Left ventricle myocardium inferior (tissue), 1 donor: ENCODE measurements around the gene LPCAT3. TPM values are rescaled to one million over a fixed set of nuclear protein-coding genes. Genes with fewer than 3 reads are reported as not detected.

Experiments
- DNase-seq: peaks from one replicate; pipeline ENCODE4 v3.0.0-alpha.2; 2020
- H3K27ac ChIP-seq: fragments of 200-600 bp; replicated peaks from 2 replicates; pipeline ENCODE4 v1.8.0; 2021
- H3K27me3 ChIP-seq: fragments of 200-600 bp; 2 replicates; pipeline ENCODE4 v1.8.0; 2021; ENCODE audit warnings: low read depth
- H3K36me3 ChIP-seq: fragments of 200-600 bp; 2 replicates; pipeline ENCODE4 v1.8.0; 2021
- H3K4me1 ChIP-seq: fragments of 200-600 bp; 2 replicates; pipeline ENCODE4 v1.8.0; 2021
- H3K4me3 ChIP-seq: fragments of 200-600 bp; 2 replicates; pipeline ENCODE4 v1.8.0; 2021; ENCODE audit warnings: mild to moderate bottlenecking, moderate library complexity
- H3K9me3 ChIP-seq: fragments of 200-600 bp; replicated peaks from 2 replicates; pipeline ENCODE4 v1.8.0; 2021
- CTCF ChIP-seq: fragments of 200-600 bp; IDR thresholded peaks from 2 replicates; pipeline ENCODE4 v1.8.0; 2021; ENCODE audit warnings: antibody characterized with exemption, mild to moderate bottlenecking, borderline replicate concordance
- intact Hi-C: fragments of 100-400 bp; cut with micrococcal nuclease; formaldehyde crosslinking; loops from one replicate; pipeline ENCODE4 v1.11.0; 2022
- microRNA-seq: library from miRNA; unstranded; fragments of <30 nt; microRNA quantifications from one replicate; pipeline ENCODE4 v1.2.0, GENCODE V29; 2020
- total RNA-seq: library from RNA; stranded (reverse); fragmentation: NEBNext Ultra II Directional; extraction: Animal tissue kit (Norgen Biotek cat#: 25700); gene quantifications from one replicate; pipeline ENCODE4 v1.2.1, GENCODE V29; 2021
- donor health status: DM: no; HTN: yes; CAD: no; lungs with severe emphysema.

The LPCAT3 gene
- total RNA-seq, 1 donor from 2014 or later = 35.1 TPM

- TF ChIP-seq CTCF = no peak
- DNase-seq = no peak
- intact Hi-C loops = no loop called here
- Histone ChIP-seq H3K36me3 (no peaks in the 10 kb centered on the region), H3K9me3 (no peaks in the 10 kb centered on the region), H3K4me1 (peaks cover 93% of the 10 kb centered on the region), H3K27me3 (no peaks in the 10 kb centered on the region), H3K4me3 (peak overlapping the region; percentile 92), H3K27ac (peak overlapping the region; percentile 97)
Measured at GRCh38 chr12:6928703-6929407, 89.4 kb downstream of the LPCAT3 start.

- Histone ChIP-seq H3K27me3 (no peaks in the 10 kb centered on the region), H3K36me3 (no peaks in the 10 kb centered on the region), H3K27ac (peak overlapping the region; percentile 97), H3K9me3 (no peaks in the 10 kb centered on the region), H3K4me1 (peaks cover 87% of the 10 kb centered on the region), H3K4me3 (peak overlapping the region; percentile 92)
- TF ChIP-seq CTCF = no peak
- intact Hi-C loops = no loop called here
- no peak for DNase-seq
Measured at GRCh38 chr12:6928022-6928702, 90.1 kb downstream of the LPCAT3 start.

- no peaks in the 10 kb centered on the region for H3K9me3 ChIP-seq
- no peaks in the 10 kb centered on the region for H3K36me3 ChIP-seq
- TF ChIP-seq CTCF = no peak
- peak within 1 kb of the TSS; percentile 97 for H3K27ac ChIP-seq
- no peaks in the 10 kb centered on the region for H3K27me3 ChIP-seq
- DNase-seq = peak; percentile 86
- H3K4me1 ChIP-seq = peaks cover 80% of the 10 kb centered on the region
- peak within 1 kb of the TSS; percentile 92 for H3K4me3 ChIP-seq
- intact Hi-C loops = no loop called here
Measured at GRCh38 chr12:6927379-6928021, 90.8 kb downstream of the LPCAT3 start, which contains the start of gene ATN1. Gene ATN1 (plus strand): TSS chr12:6927959. CDS start chr12:6934002, 6,043 bp downstream.

Small RNA genes within 50 kb of the gene (microRNA-seq; reads per million reads assigned to microRNA genes)
- gene MIR141 = 10.9 reads per million, percentile 29 among the genes with 10 or more reads in this experiment
- 96.4 reads per million, percentile 56 among the genes with 10 or more reads in this experiment for gene MIR200C

Other genes with a start within 250 kb of the LPCAT3 start
- not detected for gene LAG3, start 246.0 kb downstream of the LPCAT3 start, total RNA-seq
- 7.4 TPM for gene CD4, start 228.9 kb downstream of the LPCAT3 start, total RNA-seq
- gene GPR162, start 196.7 kb downstream of the LPCAT3 start, total RNA-seq = 6.5 TPM
- 17.5 TPM for gene P3H3, start 190.1 kb downstream of the LPCAT3 start, total RNA-seq
- 7.5 TPM for gene GNB3, start 177.6 kb downstream of the LPCAT3 start, total RNA-seq
- gene CDCA3, start 167.2 kb downstream of the LPCAT3 start, total RNA-seq = 0.55 TPM
- 73.6 TPM for gene USP5, start 166.3 kb downstream of the LPCAT3 start, total RNA-seq
- gene TPI1, start 150.9 kb downstream of the LPCAT3 start, total RNA-seq = 753 TPM
- 3.2 TPM for gene SPSB2, start 145.2 kb downstream of the LPCAT3 start, total RNA-seq
- gene LRRC23, start 113.7 kb downstream of the LPCAT3 start, total RNA-seq = 11.6 TPM
- gene ENO2, start 103.9 kb downstream of the LPCAT3 start, total RNA-seq = 14.8 TPM
- 71.4 TPM for gene ATN1, start 90.5 kb downstream of the LPCAT3 start, total RNA-seq
- not detected for gene RNU7-1, start 74.7 kb downstream of the LPCAT3 start, total RNA-seq
- 227 TPM for gene C12orf57, start 74.5 kb downstream of the LPCAT3 start, total RNA-seq
- gene PTPN6, start 67.1 kb downstream of the LPCAT3 start, total RNA-seq = 6.7 TPM
- 142 TPM for gene PHB2, start 47.8 kb downstream of the LPCAT3 start, total RNA-seq
- 44.3 TPM for gene EMG1, start 47.6 kb downstream of the LPCAT3 start, total RNA-seq
- 108 TPM for gene C1S, start 42.2 kb upstream of the LPCAT3 start, total RNA-seq
- gene C1R, start 74.0 kb upstream of the LPCAT3 start, total RNA-seq = 143 TPM
- 8.1 TPM for gene C1RL, start 90.7 kb upstream of the LPCAT3 start, total RNA-seq
- 0.47 TPM for gene RBP5, start 110.4 kb upstream of the LPCAT3 start, total RNA-seq
- 4.6 TPM for gene CLSTN3, start 111.9 kb upstream of the LPCAT3 start, total RNA-seq
- gene PEX5, start 171.2 kb upstream of the LPCAT3 start, total RNA-seq = 33.5 TPM